ENCODE measurements around the gene DHFR.

The DHFR gene

DNA sequence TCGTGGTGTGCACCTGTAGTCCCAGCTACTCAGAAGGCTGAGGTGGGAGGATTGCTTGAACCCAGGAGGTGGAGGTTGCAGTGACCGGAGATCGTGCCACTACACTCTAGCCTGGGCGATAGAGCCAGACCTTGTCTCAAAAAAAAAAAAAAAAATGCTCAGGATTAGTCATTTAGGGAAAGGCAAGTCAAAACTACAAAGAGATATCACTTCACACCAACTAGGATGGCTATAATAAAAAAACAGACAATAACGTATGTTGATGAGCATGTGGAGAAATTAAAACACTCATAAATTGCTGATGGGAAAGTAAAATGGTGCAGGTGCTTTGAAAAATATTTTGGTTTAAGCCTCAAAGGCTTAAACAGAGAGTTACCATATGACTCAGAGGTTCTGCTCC, 78.4 kb downstream of the DHFR start:
- no peak for TF ChIP-seq TOX (CRISPR knock-in tag; IDR thresholded peaks at IDR 0.05; ENCODE audit: borderline replicate concordance)
- TF ChIP-seq ESRRG (CRISPR knock-in tag; IDR thresholded peaks at IDR 0.05): no peak
- no peak for TF ChIP-seq GLIS3 (CRISPR knock-in tag; IDR thresholded peaks at IDR 0.05)
- TF ChIP-seq POU6F1 (CRISPR knock-in tag; IDR thresholded peaks at IDR 0.05; ENCODE audit: borderline replicate concordance, low read depth): no peak
- no peak for TF ChIP-seq PPARA (CRISPR knock-in tag; IDR thresholded peaks at IDR 0.05; ENCODE audit: borderline replicate concordance)
- TF ChIP-seq ZNF70 (CRISPR knock-in tag; IDR thresholded peaks at IDR 0.05): no peak
- TF ChIP-seq RARB (CRISPR knock-in tag; IDR thresholded peaks at IDR 0.05): no peak
- no peak for TF ChIP-seq ZNF8 (CRISPR knock-in tag; IDR thresholded peaks at IDR 0.05)
- ATAC-seq: no peak
